Liver (tissue), 10 donors: ENCODE measurements around the gene PCNA. TPM values are rescaled to one million over a fixed set of nuclear protein-coding genes. Genes with fewer than 3 reads are reported as not detected.

Experiments used
- DNase-seq: peaks from one replicate; pipeline ENCODE4 v3.0.0-alpha.2; 2017; ENCODE audit warnings: low spot score
- H3K27ac ChIP-seq, 2 donors: one replicate each; pipeline ENCODE4 v1.7.0; 2013; ENCODE audit warnings: inconsistent platforms in 2 of 2, low read length in 2 of 2, control low read depth in 1 of 2, low read depth in 1 of 2, mild to moderate bottlenecking in 1 of 2
- H3K27me3 ChIP-seq, 4 donors: one replicate each; pipeline versions ENCODE4 v1.6.1 to v1.7.0; 2013; ENCODE audit warnings: low read length in 3 of 4, inconsistent platforms in 1 of 4, mild to moderate bottlenecking in 1 of 4, moderate library complexity in 1 of 4; ENCODE audit not compliant: control insufficient read depth in 4 of 4, insufficient read depth in 4 of 4
- H3K36me3 ChIP-seq, 4 donors: one replicate each; pipeline versions ENCODE4 v1.6.1 to v1.7.0; 2013; ENCODE audit warnings: low read length in 3 of 4, mild to moderate bottlenecking in 3 of 4, low read depth in 1 of 4, moderate library complexity in 1 of 4; ENCODE audit not compliant: control insufficient read depth in 4 of 4, insufficient read depth in 3 of 4
- H3K4me1 ChIP-seq, 4 donors: one replicate each; pipeline versions ENCODE4 v1.6.1 to v1.7.0; 2013; ENCODE audit warnings: low read length in 3 of 4, mild to moderate bottlenecking in 3 of 4, moderate library complexity in 1 of 4; ENCODE audit not compliant: control insufficient read depth in 4 of 4, insufficient read depth in 4 of 4
- H3K4me3 ChIP-seq, 3 donors: one replicate each; pipeline versions ENCODE4 v1.6.1 to v1.7.0; 2013; ENCODE audit warnings: low read length in 3 of 3, control low read depth in 1 of 3, low read depth in 1 of 3, mild to moderate bottlenecking in 1 of 3
- H3K9ac ChIP-seq, 2 donors: one replicate each; pipeline ENCODE4 v1.7.0; 2013; ENCODE audit warnings: low read length in 2 of 2, mild to moderate bottlenecking in 2 of 2, moderate library complexity in 2 of 2, control low read depth in 1 of 2, low read depth in 1 of 2
- H3K9me3 ChIP-seq, 4 donors: one replicate each; pipeline versions ENCODE4 v1.6.1 to v1.7.0; 2013; ENCODE audit warnings: low read length in 3 of 4; ENCODE audit not compliant: control insufficient read depth in 4 of 4
- EGR1 ChIP-seq, 2 donors: IDR thresholded peaks; 2 replicates each; pipeline ENCODE4 v1.6.1; 2016 to 2018; ENCODE audit warnings: antibody characterized with exemption in 2 of 2, low read depth in 2 of 2
- FOXA1 ChIP-seq: IDR thresholded peaks from 2 replicates; pipeline ENCODE4 v1.6.1; 2016; ENCODE audit warnings: antibody characterized with exemption
- HNF4A ChIP-seq, 2 donors: conservative IDR thresholded peaks; 2 replicates each; pipeline ENCODE4 v1.6.1; 2016; ENCODE audit warnings: antibody characterized with exemption in 2 of 2, mild to moderate bottlenecking in 2 of 2
- HNF4G ChIP-seq: IDR thresholded peaks from 2 replicates; pipeline ENCODE4 v1.6.1; 2016; ENCODE audit warnings: antibody characterized with exemption
- JUND ChIP-seq, 2 donors: IDR thresholded peaks; 2 replicates each; pipeline ENCODE4 v1.6.1; 2016; ENCODE audit warnings: antibody characterized with exemption in 2 of 2
- NR2F2 ChIP-seq: IDR thresholded peaks from 2 replicates; pipeline ENCODE4 v1.6.1; 2016; ENCODE audit warnings: antibody characterized with exemption
- RAD21 ChIP-seq, 2 donors: IDR thresholded peaks; 2 replicates each; pipeline ENCODE4 v1.6.1; 2016; ENCODE audit warnings: antibody characterized with exemption in 2 of 2, mild to moderate bottlenecking in 2 of 2
- RXRA ChIP-seq, 2 donors: IDR thresholded peaks; 2 replicates each; pipeline ENCODE4 v1.6.1; 2017 to 2018; ENCODE audit warnings: antibody characterized with exemption in 2 of 2, mild to moderate bottlenecking in 1 of 2
- TAF1 ChIP-seq: conservative IDR thresholded peaks from 2 replicates; pipeline ENCODE4 v1.6.1; 2016; ENCODE audit warnings: antibody characterized with exemption, mild to moderate bottlenecking
- YY1 ChIP-seq: IDR thresholded peaks from 2 replicates; pipeline ENCODE4 v1.6.1; 2016; ENCODE audit warnings: antibody characterized with exemption, mild to moderate bottlenecking
- WGBS: extraction: QIAGEN DNeasy Blood & Tissue Kit; methylation state at CpG from one replicate; pipeline ENCODE4 v1.1.7; 2013; 5-methylcytosine and 5-hydroxymethylcytosine counted together
- polyA plus RNA-seq, 2 donors: library from polyadenylated mRNA; stranded (reverse) in 1 of 2; unstranded in 1 of 2; fragments of 200-250 nt in 1 of 2; fragments of >200 nt in 1 of 2; fragmentation: Nextera tagmentation in 1 of 2; extraction: Ambion mirVana in 1 of 2; gene quantifications; one replicate each; pipeline versions ENCODE4 v1.2.1 to v1.2.3, GENCODE V29; 2013 to 2015
- small RNA-seq: library from RNA; depleted of rRNA; stranded (forward); fragments of <200 nt; gene quantifications from one replicate; pipeline ENCODE3, GENCODE V24; 2014
- total RNA-seq, 2 donors: library from RNA; depleted of rRNA; stranded (reverse); fragments of >200 nt; gene quantifications; one replicate each; pipeline ENCODE4 v1.2.3, GENCODE V29; 2014
- TF ChIP-seq, protein P1 (sequence below): IDR thresholded peaks from 2 replicates; pipeline ENCODE4 v1.6.1; 2016; ENCODE audit warnings: antibody characterized with exemption
- TF ChIP-seq, protein P2 (sequence below): IDR thresholded peaks from 2 replicates; pipeline ENCODE4 v1.6.1; 2016; ENCODE audit warnings: antibody characterized with exemption
- TF ChIP-seq, protein P3 (sequence below): fragments of 150-350 bp; IDR thresholded peaks from 2 replicates; pipeline ENCODE4 v1.5.1; 2017; ENCODE audit warnings: improper control_type of control experiment, low read depth, low read length; ENCODE audit not compliant: missing input control
- donor health status: healthy.
- donor health status: healthy.
- donor health status: healthy.
- donor health status: healthy.
- donor health status: healthy.

PCNA gene
- total and polyA plus RNA-seq, 4 donors = 14.1 to 161 (median 23.8) TPM

DNA sequence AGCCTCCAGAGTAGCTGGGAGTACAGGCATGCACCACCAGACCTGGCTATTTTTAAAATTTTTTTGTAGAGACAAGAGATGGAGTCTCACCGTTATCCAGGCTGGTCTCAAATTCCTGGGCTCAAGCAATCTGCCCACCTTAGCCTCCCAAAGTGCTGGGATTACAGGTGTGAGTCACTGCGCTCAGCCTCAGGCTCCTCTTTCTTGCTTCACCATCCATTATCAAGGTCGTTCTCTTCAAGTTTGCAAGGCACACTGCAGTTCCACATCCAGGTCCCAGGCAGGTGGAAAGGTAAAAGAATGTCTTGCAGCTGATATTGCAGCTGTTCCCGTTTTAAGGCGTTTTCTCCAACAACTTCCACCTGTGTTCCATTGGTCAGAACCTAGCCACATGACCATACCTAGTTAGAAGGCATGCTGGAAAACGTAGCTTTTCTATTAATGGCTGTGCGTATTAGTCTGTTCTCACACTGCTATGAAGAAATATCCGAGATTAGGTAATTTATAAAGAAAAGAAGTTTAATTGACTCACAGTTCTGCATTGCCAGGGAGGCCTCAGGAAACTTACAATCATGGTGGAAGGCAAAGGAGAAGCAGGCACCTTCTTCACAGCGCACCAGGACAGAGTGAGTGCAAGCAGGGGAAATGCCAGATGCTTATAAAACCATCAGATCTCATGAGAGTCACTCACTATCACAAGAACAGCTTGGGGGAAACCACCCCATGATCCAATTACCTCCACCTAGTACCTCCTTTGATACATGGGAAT lies 51.7 kb downstream of the PCNA start (continued):
- no peak for TF ChIP-seq NR2F2
- TF ChIP-seq, protein P1, sequence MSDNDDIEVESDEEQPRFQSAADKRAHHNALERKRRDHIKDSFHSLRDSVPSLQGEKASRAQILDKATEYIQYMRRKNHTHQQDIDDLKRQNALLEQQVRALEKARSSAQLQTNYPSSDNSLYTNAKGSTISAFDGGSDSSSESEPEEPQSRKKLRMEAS = no peak
- TF ChIP-seq, protein P2, sequence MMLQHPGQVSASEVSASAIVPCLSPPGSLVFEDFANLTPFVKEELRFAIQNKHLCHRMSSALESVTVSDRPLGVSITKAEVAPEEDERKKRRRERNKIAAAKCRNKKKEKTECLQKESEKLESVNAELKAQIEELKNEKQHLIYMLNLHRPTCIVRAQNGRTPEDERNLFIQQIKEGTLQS = no peak
- TF ChIP-seq HNF4G = no peak

DNA sequence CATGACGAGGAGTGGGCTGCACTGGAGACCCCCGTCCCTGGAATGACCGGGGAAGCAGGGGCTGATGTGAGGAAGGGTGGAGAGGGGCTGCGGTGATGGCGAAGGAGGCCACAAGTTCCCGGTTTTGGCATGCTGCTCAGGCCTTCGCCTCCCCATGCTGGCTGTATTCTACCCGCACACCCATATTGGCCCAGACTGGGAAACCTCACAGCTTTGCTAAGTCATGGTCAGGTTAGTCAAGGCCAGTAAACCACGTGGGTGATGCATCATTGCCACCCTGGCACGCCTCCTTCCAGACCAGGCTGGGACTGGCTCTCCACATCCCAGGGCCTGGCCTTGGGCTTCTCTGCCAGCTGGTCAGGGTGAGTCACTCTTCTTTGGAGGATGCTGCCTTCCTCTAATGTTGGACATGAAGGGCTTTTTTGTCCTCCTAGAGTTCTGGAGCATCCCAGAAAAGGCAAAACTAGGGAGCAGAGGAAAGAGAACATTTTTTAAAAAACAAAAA lies 53.8 kb downstream of the PCNA start:
- WGBS = 83% methylated on average over 10 of the region's 10 CpGs

DNA sequence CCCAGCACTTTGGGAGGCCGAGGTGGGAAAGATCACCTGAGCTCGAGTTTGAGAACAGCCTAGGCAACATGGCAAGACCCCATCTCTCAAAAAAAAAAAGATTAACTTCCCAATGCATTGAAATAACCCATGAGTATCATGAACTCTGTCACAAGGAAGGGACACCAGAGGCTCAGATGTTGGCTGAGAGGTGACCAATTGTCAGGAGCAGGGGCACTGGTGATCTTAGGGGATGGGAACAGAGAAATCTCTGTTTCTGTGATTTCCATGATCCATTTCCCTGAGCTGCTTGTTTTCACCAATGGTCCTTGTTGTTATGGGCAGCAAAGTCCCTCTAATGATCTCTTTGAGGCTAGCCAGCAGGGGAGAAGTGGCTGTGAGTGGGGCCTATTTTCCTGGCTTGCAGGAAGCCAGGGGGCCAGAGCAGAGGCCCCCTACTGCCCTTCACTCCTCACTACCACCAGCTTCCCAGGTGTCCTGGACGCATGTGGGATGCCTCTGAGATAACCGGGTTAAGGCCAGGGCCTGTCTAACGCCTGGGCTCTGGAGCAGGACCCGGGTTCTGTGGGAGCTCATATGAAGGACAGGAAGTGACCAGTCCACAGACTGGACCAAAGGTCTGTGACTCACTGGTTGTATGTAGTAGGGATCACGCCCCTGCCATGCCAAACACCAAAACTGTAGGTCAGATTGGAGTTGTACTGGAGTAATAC lies 54.4 kb downstream of the PCNA start:
- H3K36me3 ChIP-seq = no peaks in the 10 kb centered on the region

More for the DNA sequence above, 53.8 kb downstream of the PCNA start:
- DNase-seq = no peak
- Histone ChIP-seq H3K4me3 (no peak overlapping the region), H3K36me3 (no peaks in the 10 kb centered on the region), H3K27me3 (no peaks in the 10 kb centered on the region), H3K9me3 (no peaks in the 10 kb centered on the region), H3K4me1 (peaks cover 0 to 4% (median 0%) of the 10 kb centered on the region in 4 donors), H3K9ac (no peak overlapping the region), H3K27ac (no peak overlapping the region)
- TF ChIP-seq, protein P3, sequence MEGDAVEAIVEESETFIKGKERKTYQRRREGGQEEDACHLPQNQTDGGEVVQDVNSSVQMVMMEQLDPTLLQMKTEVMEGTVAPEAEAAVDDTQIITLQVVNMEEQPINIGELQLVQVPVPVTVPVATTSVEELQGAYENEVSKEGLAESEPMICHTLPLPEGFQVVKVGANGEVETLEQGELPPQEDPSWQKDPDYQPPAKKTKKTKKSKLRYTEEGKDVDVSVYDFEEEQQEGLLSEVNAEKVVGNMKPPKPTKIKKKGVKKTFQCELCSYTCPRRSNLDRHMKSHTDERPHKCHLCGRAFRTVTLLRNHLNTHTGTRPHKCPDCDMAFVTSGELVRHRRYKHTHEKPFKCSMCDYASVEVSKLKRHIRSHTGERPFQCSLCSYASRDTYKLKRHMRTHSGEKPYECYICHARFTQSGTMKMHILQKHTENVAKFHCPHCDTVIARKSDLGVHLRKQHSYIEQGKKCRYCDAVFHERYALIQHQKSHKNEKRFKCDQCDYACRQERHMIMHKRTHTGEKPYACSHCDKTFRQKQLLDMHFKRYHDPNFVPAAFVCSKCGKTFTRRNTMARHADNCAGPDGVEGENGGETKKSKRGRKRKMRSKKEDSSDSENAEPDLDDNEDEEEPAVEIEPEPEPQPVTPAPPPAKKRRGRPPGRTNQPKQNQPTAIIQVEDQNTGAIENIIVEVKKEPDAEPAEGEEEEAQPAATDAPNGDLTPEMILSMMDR = no peak
- TF ChIP-seq RXRA (IDR thresholded peaks at IDR 0.05) (peak in 1 of 2 donors; percentile 27), JUND (IDR thresholded peaks at IDR 0.05) (peak in 1 of 2 donors; percentile 52)

More for the DNA sequence above, 54.4 kb downstream of the PCNA start:
- Histone ChIP-seq H3K4me3 (no peak overlapping the region), H3K27ac (no peak overlapping the region), H3K4me1 (no peaks in the 10 kb centered on the region), H3K27me3 (no peaks in the 10 kb centered on the region), H3K9ac (no peak overlapping the region), H3K9me3 (no peaks in the 10 kb centered on the region)
- no peak for DNase-seq
- WGBS = 92% methylated on average over 7 of the region's 7 CpGs
- TF ChIP-seq TAF1 (no peak), YY1 (no peak), HNF4G (no peak), EGR1 (IDR thresholded peaks at IDR 0.05; ENCODE audit: low read depth in 2 of 2) (no peak), RAD21 (IDR thresholded peaks at IDR 0.05) (no peak), FOXA1 (no peak), NR2F2 (no peak), HNF4A (conservative IDR thresholded peaks at IDR 0.05) (no peak)
- TF ChIP-seq, protein P2 = no peak
- TF ChIP-seq, protein P3 = no peak

Small RNA genes lying within 50 kb of the gene (small RNA-seq; reads per million reads assigned to genes)
- gene RF00019 (not detected), gene RF00568 (not detected), gene RNA5SP474 (not detected)

Other genes with a start within 250 kb of the PCNA start
- 10 to 100 TPM; 10.6 to 48.4 TPM for gene SLC23A2, start 118.4 kb downstream of the PCNA start, total RNA-seq
- gene SLC23A2, start 118.4 kb downstream of the PCNA start, polyA plus RNA-seq = 10 to 100 TPM in 1 of 2 donors, 1 to 10 TPM in 1; 9.1 to 18.9 TPM
- gene TMEM230, start 6.9 kb downstream of the PCNA start, total RNA-seq = 10 to 100 TPM; 53.8 to 75.7 TPM
- 100 to 1,000 TPM in 1 of 2 donors, 10 to 100 TPM in 1; 83.1 to 101 TPM for gene TMEM230, start 6.9 kb downstream of the PCNA start, polyA plus RNA-seq
- 10 to 100 TPM; 17.6 to 31.6 TPM for gene CDS2, start 7.0 kb upstream of the PCNA start, total RNA-seq
- 10 to 100 TPM in 1 of 2 donors, 1 to 10 TPM in 1; 9.6 to 11.2 TPM for gene CDS2, start 7.0 kb upstream of the PCNA start, polyA plus RNA-seq
- not detected for gene PROKR2, start 197.0 kb upstream of the PCNA start, total RNA-seq
- gene PROKR2, start 197.0 kb upstream of the PCNA start, polyA plus RNA-seq = not detected